Right renal cortex interstitium (tissue), 3 donors: ENCODE measurements around the gene LPCAT2. TPM values are rescaled to one million over a fixed set of nuclear protein-coding genes. Genes with fewer than 3 reads are reported as not detected.

Source experiments
- polyA plus RNA-seq, 3 donors: library from polyadenylated mRNA; unstranded; fragments of 120-200 nt; gene quantifications; one replicate each; pipeline ENCODE4 v1.2.1, GENCODE V29; 2013; ENCODE audit not compliant: insufficient read length in 3 of 3

Gene LPCAT2
- polyA plus RNA-seq, 3 donors = 8.6 to 10.6 (median 9.8) TPM

Other genes starting within 250 kb of the LPCAT2 start
- gene IRX6, start 184.9 kb upstream of the LPCAT2 start, polyA plus RNA-seq = 1 to 10 TPM; 4.6 to 4.9 (median 4.6) TPM
- gene MMP2, start 29.9 kb upstream of the LPCAT2 start, polyA plus RNA-seq = 100 to 1,000 TPM; 294 to 319 (median 305) TPM
- not detected for gene CAPNS2, start 57.6 kb downstream of the LPCAT2 start, polyA plus RNA-seq
- gene SLC6A2, start 146.9 kb downstream of the LPCAT2 start, polyA plus RNA-seq = under 1 TPM; 0.35 to 0.54 (median 0.37) TPM